HepG2 (cell line): ENCODE results near the gene BTRC. TPM values are rescaled to one million over a fixed set of nuclear protein-coding genes. Genes with fewer than 3 reads are reported as not detected.

Experiments used
- FOXO1 ChIP-seq: sonication (generic); formaldehyde crosslinking; IDR thresholded peaks from 2 replicates; pipeline ENCODE4 v1.4.0; 2020; ENCODE audit warnings: missing genetic modification reagents
- GABPA ChIP-seq, 2 experiments: IDR thresholded peaks; 2 replicates each; pipeline ENCODE4 v1.6.1; 2011 to 2016; ENCODE audit warnings: low read depth in 2 of 2, low read length in 1 of 2, missing biosample characterization in 1 of 2, missing genetic modification characterization in 1 of 2
- KIAA2018 ChIP-seq: sonication (generic); formaldehyde crosslinking; IDR thresholded peaks from 2 replicates; pipeline ENCODE4 v1.5.0; 2020; ENCODE audit warnings: mild to moderate bottlenecking, missing genetic modification reagents, borderline replicate concordance
- MYC ChIP-seq: sonication (generic); formaldehyde crosslinking; IDR thresholded peaks from 2 replicates; pipeline ENCODE4 v1.9.0; 2021; ENCODE audit warnings: missing genetic modification reagents, borderline replicate concordance
- POLR2G ChIP-seq: fragments of 200-400 bp; formaldehyde crosslinking; IDR thresholded peaks from 2 replicates; pipeline ENCODE4 v1.6.1; 2018; ENCODE audit warnings: mild to moderate bottlenecking, low read depth, low read length, moderate library complexity
- RFX5 ChIP-seq: IDR thresholded peaks from 2 replicates; pipeline ENCODE4 v1.6.1; 2011; ENCODE audit warnings: low read depth, low read length, improper control_type of control experiment
- TEAD2 ChIP-seq: sonication (generic); formaldehyde crosslinking; IDR thresholded peaks from 2 replicates; pipeline ENCODE4 v1.9.0; 2021; ENCODE audit warnings: missing genetic modification reagents
- ZFYVE20 ChIP-seq: sonication (generic); formaldehyde crosslinking; IDR thresholded peaks from 2 replicates; pipeline ENCODE4 v1.8.0; 2023; ENCODE audit warnings: low read depth, mild to moderate bottlenecking, moderate library complexity, missing genetic modification reagents, borderline replicate concordance
- ZNF232 ChIP-seq: sonication (generic); formaldehyde crosslinking; IDR thresholded peaks from 2 replicates; pipeline ENCODE4 v1.4.0; 2020; ENCODE audit warnings: missing genetic modification reagents, borderline replicate concordance
- ZNF670 ChIP-seq: sonication (generic); formaldehyde crosslinking; IDR thresholded peaks from 2 replicates; pipeline ENCODE4 v1.8.0; 2022; ENCODE audit warnings: mild to moderate bottlenecking, missing genetic modification reagents, borderline replicate concordance
- ZNF891 ChIP-seq: sonication (generic); formaldehyde crosslinking; IDR thresholded peaks from 2 replicates; pipeline ENCODE4 v1.5.0; 2020; ENCODE audit warnings: mild to moderate bottlenecking, missing genetic modification reagents
- polyA plus RNA-seq, 8 experiments: library from polyadenylated mRNA; depleted of rRNA in 3 of 8; stranded (reverse) in 7 of 8; unstranded in 1 of 8; fragments of >200 nt; fragmentation: Illumina TruSeq in 4 of 8; extraction: Trizol in 4 of 8; gene quantifications; 2 replicates each; pipeline versions ENCODE4 v1.2.1 to v1.2.3, GENCODE V29; 2011 to 2016; ENCODE audit warnings: low read depth in 4 of 8, missing spikeins in 1 of 8, mixed read lengths in 1 of 8; ENCODE audit not compliant: insufficient read depth in 1 of 8
- total RNA-seq, 5 experiments: library from RNA; depleted of rRNA; stranded (reverse); fragments of >200 nt; fragmentation: Illumina TruSeq; extraction: Trizol; gene quantifications; 2 replicates each; pipeline ENCODE4 v1.2.3, GENCODE V29; 2016; ENCODE audit warnings: low read depth in 1 of 5
- TF ChIP-seq, protein P1 (sequence below): sonication (generic); formaldehyde crosslinking; IDR thresholded peaks from 2 replicates; pipeline ENCODE4 v1.5.1; 2020; ENCODE audit warnings: mild to moderate bottlenecking, missing genetic modification reagents
- TF ChIP-seq, protein P2 (sequence below): sonication (generic); formaldehyde crosslinking; IDR thresholded peaks from 2 replicates; pipeline ENCODE4 v1.8.1; 2023; ENCODE audit warnings: missing genetic modification reagents, mild to moderate bottlenecking, borderline replicate concordance
- TF ChIP-seq, protein P3 (sequence below): sonication (generic); formaldehyde crosslinking; IDR thresholded peaks from 2 replicates; pipeline ENCODE4 v1.5.0; 2020; ENCODE audit warnings: missing genetic modification reagents

The BTRC gene
- total and polyA plus RNA-seq, 2 of the 13 experiments (the other 11 are each of a cell fraction or from before 2014, with no cell fraction given), result 12.0 to 14.4 TPM

- peak; percentile 83 for TF ChIP-seq POLR2G
- TF ChIP-seq, protein P1, sequence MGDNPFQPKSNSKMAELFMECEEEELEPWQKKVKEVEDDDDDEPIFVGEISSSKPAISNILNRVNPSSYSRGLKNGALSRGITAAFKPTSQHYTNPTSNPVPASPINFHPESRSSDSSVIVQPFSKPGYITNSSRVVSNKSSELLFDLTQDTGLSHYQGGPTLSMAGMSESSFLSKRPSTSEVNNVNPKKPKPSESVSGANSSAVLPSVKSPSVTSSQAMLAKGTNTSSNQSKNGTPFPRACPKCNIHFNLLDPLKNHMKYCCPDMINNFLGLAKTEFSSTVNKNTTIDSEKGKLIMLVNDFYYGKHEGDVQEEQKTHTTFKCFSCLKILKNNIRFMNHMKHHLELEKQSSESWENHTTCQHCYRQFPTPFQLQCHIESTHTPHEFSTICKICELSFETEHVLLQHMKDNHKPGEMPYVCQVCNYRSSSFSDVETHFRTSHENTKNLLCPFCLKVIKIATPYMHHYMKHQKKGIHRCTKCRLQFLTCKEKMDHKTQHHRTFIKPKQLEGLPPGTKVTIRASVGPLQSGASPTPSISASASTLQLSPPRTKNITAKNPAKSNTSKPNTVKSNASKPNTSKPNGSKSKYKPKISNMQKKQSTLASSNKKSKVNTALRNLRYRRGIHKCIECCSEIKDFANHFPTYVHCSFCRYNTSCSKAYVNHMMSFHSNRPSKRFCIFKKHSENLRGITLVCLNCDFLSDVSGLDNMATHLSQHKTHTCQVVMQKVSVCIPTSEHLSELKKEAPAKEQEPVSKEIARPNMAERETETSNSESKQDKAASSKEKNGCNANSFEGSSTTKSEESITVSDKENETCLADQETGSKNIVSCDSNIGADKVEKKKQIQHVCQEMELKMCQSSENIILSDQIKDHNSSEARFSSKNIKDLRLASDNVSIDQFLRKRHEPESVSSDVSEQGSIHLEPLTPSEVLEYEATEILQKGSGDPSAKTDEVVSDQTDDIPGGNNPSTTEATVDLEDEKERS (CRISPR knock-in tag), result peak; percentile 51; the same call in 1 of the 2 replicates
- no peak for TF ChIP-seq ZFYVE20 (CRISPR knock-in tag)
- 0 out of 2 replicates have a peak, but pooled peaks have one; percentile 5 for TF ChIP-seq FOXO1 (CRISPR knock-in tag)
- TF ChIP-seq TEAD2, result no peak
- TF ChIP-seq, protein P2, sequence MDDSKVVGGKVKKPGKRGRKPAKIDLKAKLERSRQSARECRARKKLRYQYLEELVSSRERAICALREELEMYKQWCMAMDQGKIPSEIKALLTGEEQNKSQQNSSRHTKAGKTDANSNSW (CRISPR knock-in tag), result no peak
- TF ChIP-seq, protein P3, sequence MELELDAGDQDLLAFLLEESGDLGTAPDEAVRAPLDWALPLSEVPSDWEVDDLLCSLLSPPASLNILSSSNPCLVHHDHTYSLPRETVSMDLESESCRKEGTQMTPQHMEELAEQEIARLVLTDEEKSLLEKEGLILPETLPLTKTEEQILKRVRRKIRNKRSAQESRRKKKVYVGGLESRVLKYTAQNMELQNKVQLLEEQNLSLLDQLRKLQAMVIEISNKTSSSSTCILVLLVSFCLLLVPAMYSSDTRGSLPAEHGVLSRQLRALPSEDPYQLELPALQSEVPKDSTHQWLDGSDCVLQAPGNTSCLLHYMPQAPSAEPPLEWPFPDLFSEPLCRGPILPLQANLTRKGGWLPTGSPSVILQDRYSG (CRISPR knock-in tag), result no peak; the same call in 1 of the 2 replicates
- peak; percentile 98 for TF ChIP-seq GABPA (IDR thresholded peaks at IDR 0.05; ENCODE audit: low read depth, low read length)
- TF ChIP-seq GABPA (CRISPR knock-in tag; IDR thresholded peaks at IDR 0.05; ENCODE audit: low read depth), result peak; percentile 98
- TF ChIP-seq MYC (CRISPR knock-in tag), result peak; percentile 71; the same call in 1 of the 2 replicates
- TF ChIP-seq ZNF670 (CRISPR knock-in tag), result 0 out of 2 replicates have a peak, but pooled peaks have one; percentile 80
- TF ChIP-seq ZNF232, result no peak; the same call in 1 of the 2 replicates
- TF ChIP-seq ZNF891, result no peak
- TF ChIP-seq RFX5, result peak; percentile 57
- TF ChIP-seq KIAA2018 (CRISPR knock-in tag), result no peak
Measured at GRCh38 chr10:101587725-101588653, 234.0 kb downstream of the BTRC start, which contains the start of the genes DPCD and POLL (continued).
